WTC11 (cell line): ENCODE results near the gene PLEKHM3. TPM values are rescaled to one million over a fixed set of nuclear protein-coding genes. Genes with fewer than 3 reads are reported as not detected.

ENCODE experiments used
- ATAC-seq: fragments of 200-7000 bp; cut with Tn5 transposase; 2 replicates; pipeline ENCODE4 v1.10.0; 2021; ENCODE audit warnings: mild to moderate bottlenecking, moderate library complexity
- CTCF ChIA-PET: fragments of 300-600 bp; sonication (Branson Sonifier 250); formaldehyde crosslinking; loops from one replicate; lab custom pipeline; 2021; ENCODE audit warnings: antibody characterized with exemption; lab: Charles Lee
- POLR2A ChIA-PET: fragments of 350-600 bp; sonication (Branson Sonifier 250); formaldehyde crosslinking; loops from one replicate; lab custom pipeline; 2021; ENCODE audit warnings: antibody characterized with exemption; lab: Charles Lee
- DNase-seq: peaks from one replicate; pipeline ENCODE4 v3.0.0; 2021; ENCODE audit warnings: low spot score
- H3K27ac Mint-ChIP-seq: 2 replicates; pipeline ENCODE4 v1.8.0; 2021; ENCODE audit warnings: mixed read lengths
- H3K27me3 Mint-ChIP-seq: 2 replicates; pipeline ENCODE4 v1.8.0; 2021; ENCODE audit warnings: low read depth, mild to moderate bottlenecking, moderate library complexity, mixed read lengths
- H3K36me3 Mint-ChIP-seq: 2 replicates; pipeline ENCODE4 v1.8.0; 2021; ENCODE audit warnings: mixed read lengths
- H3K4me1 Mint-ChIP-seq: 2 replicates; pipeline ENCODE4 v1.8.0; 2022; ENCODE audit warnings: mixed read lengths
- H3K4me3 Mint-ChIP-seq: 2 replicates; pipeline ENCODE4 v1.8.0; 2021; ENCODE audit warnings: mild to moderate bottlenecking, moderate library complexity, mixed read lengths
- H3K9me3 Mint-ChIP-seq: 2 replicates; pipeline ENCODE4 v1.8.0; 2021; ENCODE audit warnings: mixed read lengths
- CBFB ChIP-seq: sonication (generic); formaldehyde crosslinking; IDR thresholded peaks from 2 replicates; pipeline ENCODE4 v1.8.1; 2022; ENCODE audit warnings: mild to moderate bottlenecking, low read depth, missing genetic modification reagents
- ETV6 ChIP-seq: sonication (generic); formaldehyde crosslinking; IDR thresholded peaks from 2 replicates; pipeline ENCODE4 v1.8.1; 2022; ENCODE audit warnings: mild to moderate bottlenecking, missing genetic modification reagents
- GRHL2 ChIP-seq: fragments of 250-450 bp; sonication (Bioruptor Pico); IDR thresholded peaks from 2 replicates; pipeline ENCODE4 v1.8.0; 2022; ENCODE audit warnings: mild to moderate bottlenecking, moderate library complexity; ENCODE audit not compliant: insufficient replicate concordance, severe bottlenecking
- KAT7 ChIP-seq: sonication (generic); formaldehyde crosslinking; IDR thresholded peaks from 2 replicates; pipeline ENCODE4 v1.8.1; 2023; ENCODE audit warnings: missing genetic modification reagents, mild to moderate bottlenecking, borderline replicate concordance
- MXD4 ChIP-seq: fragments of 250-450 bp; sonication (Bioruptor Pico); IDR thresholded peaks from 2 replicates; pipeline ENCODE4 v1.8.0; 2021; ENCODE audit warnings: mild to moderate bottlenecking, moderate library complexity, borderline replicate concordance
- SMAD3 ChIP-seq: sonication (generic); formaldehyde crosslinking; IDR thresholded peaks from 2 replicates; pipeline ENCODE4 v1.8.0; 2022; ENCODE audit warnings: missing genetic modification reagents, mild to moderate bottlenecking, borderline replicate concordance
- SOX15 ChIP-seq: fragments of 250-450 bp; sonication (Bioruptor Pico); IDR thresholded peaks from 2 replicates; pipeline ENCODE4 v1.9.0; 2021; ENCODE audit warnings: mild to moderate bottlenecking
- SP1 ChIP-seq: sonication (generic); formaldehyde crosslinking; conservative IDR thresholded peaks from 2 replicates; pipeline ENCODE4 v1.8.1; 2022; ENCODE audit warnings: missing genetic modification reagents
- TEAD4 ChIP-seq: sonication (generic); formaldehyde crosslinking; IDR thresholded peaks from 2 replicates; pipeline ENCODE4 v1.8.0; 2022; ENCODE audit warnings: mild to moderate bottlenecking, missing genetic modification reagents
- ZBTB21 ChIP-seq: sonication (generic); formaldehyde crosslinking; IDR thresholded peaks from 2 replicates; pipeline ENCODE4 v1.8.1; 2023; ENCODE audit warnings: mild to moderate bottlenecking, missing genetic modification reagents, borderline replicate concordance
- ZBTB43 ChIP-seq: sonication (generic); formaldehyde crosslinking; IDR thresholded peaks from 2 replicates; pipeline ENCODE4 v1.8.1; 2023; ENCODE audit warnings: mild to moderate bottlenecking, missing genetic modification reagents
- ZNF121 ChIP-seq: sonication (generic); formaldehyde crosslinking; IDR thresholded peaks from 2 replicates; pipeline ENCODE4 v1.8.0; 2023; ENCODE audit warnings: missing genetic modification reagents
- ZNF138 ChIP-seq: sonication (generic); formaldehyde crosslinking; conservative IDR thresholded peaks from 2 replicates; pipeline ENCODE4 v1.8.1; 2022; ENCODE audit warnings: mild to moderate bottlenecking, moderate library complexity, missing genetic modification reagents
- ZNF317 ChIP-seq: sonication (generic); formaldehyde crosslinking; IDR thresholded peaks from 2 replicates; pipeline ENCODE4 v1.8.1; 2023; ENCODE audit warnings: low read depth, mild to moderate bottlenecking, moderate library complexity, missing genetic modification reagents, borderline replicate concordance
- total RNA-seq: library from RNA; stranded (reverse); gene quantifications from 3 replicates; pipeline ENCODE4 v1.2.3, GENCODE V29; 2021
- TF ChIP-seq, protein P1 (sequence below): sonication (generic); formaldehyde crosslinking; IDR thresholded peaks from 2 replicates; pipeline ENCODE4 v1.8.1; 2023; ENCODE audit warnings: mild to moderate bottlenecking, moderate library complexity, missing genetic modification reagents
- TF ChIP-seq, protein P2 (sequence below): sonication (generic); formaldehyde crosslinking; IDR thresholded peaks from 2 replicates; pipeline ENCODE4 v1.8.0; 2022; ENCODE audit warnings: mild to moderate bottlenecking, missing genetic modification reagents
- TF ChIP-seq, protein P3 (sequence below): fragments of 250-450 bp; sonication (Bioruptor Pico); IDR thresholded peaks from 2 replicates; pipeline ENCODE4 v1.8.0; 2021; ENCODE audit warnings: mild to moderate bottlenecking
- TF ChIP-seq, protein P4 (sequence below): fragments of 250-450 bp; sonication (Bioruptor Pico); conservative IDR thresholded peaks from 2 replicates; pipeline ENCODE4 v1.9.0; 2021; ENCODE audit warnings: mild to moderate bottlenecking

PLEKHM3 gene
- total RNA-seq, 1 experiment from 2014 or later, result 5.8 TPM

DNA sequence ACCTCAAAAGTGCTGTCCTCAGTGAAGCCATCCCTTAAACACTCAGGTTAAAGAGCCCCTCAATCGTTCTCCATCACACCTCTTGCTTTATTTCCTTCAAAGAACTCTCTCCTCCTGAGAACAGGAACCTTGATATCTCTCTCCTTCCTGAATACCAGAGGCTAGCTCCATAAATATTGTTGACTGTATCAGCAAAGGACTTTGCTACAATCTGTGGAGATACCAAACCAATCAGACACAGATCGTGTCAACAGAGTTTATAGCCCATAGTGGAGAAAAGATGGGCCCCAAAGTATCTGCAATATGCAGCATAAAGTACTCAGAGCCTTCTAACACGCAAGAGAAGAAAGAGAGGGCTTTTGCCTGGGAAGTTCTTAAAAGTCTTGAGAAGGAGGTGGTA lies 36.4 kb downstream of the PLEKHM3 start (continued):
- TF ChIP-seq SP1 (CRISPR knock-in tag) (no peak), MXD4 (CRISPR knock-in tag) (no peak), ZNF138 (CRISPR knock-in tag) (no peak), ZNF317 (no peak), KAT7 (CRISPR knock-in tag) (no peak)

DNA sequence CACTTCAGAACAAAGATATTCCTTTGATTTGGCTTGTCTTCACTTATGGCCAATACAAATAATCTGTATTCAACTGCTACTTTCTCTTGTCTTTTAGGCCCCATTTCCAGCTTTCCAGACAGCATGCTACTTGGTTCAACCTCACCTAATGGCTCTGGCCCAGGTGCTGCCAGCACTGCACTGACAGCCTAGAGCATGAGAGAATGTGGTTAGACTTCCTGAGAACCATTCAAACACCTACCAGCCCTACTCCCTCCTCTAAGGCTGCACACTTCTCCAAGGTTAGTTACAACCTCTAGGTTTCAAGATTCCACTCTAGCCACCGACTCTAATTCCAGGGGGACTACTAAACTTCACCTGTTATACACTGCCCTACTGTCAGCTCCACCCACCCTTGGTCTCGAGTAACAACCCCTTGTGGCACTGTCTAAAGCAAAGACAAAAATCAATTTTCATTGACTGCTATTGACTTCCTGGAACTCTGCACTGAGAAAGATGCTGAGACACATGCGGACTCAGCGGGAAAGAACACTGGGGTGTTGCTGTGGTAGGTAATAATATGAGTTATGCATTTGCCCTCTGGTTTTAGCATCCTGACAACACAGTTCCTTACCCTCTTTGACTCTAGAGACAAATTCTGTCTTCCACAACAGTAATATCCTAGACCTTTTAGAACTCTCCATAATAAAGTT lies 38.2 kb downstream of the PLEKHM3 start:
- ChIA-PET CTCF (no interaction called here), POLR2A (no interaction called here)
- no peak for TF ChIP-seq ZNF121 (CRISPR knock-in tag)
- TF ChIP-seq CBFB (CRISPR knock-in tag), result no peak
- TF ChIP-seq, protein P1, sequence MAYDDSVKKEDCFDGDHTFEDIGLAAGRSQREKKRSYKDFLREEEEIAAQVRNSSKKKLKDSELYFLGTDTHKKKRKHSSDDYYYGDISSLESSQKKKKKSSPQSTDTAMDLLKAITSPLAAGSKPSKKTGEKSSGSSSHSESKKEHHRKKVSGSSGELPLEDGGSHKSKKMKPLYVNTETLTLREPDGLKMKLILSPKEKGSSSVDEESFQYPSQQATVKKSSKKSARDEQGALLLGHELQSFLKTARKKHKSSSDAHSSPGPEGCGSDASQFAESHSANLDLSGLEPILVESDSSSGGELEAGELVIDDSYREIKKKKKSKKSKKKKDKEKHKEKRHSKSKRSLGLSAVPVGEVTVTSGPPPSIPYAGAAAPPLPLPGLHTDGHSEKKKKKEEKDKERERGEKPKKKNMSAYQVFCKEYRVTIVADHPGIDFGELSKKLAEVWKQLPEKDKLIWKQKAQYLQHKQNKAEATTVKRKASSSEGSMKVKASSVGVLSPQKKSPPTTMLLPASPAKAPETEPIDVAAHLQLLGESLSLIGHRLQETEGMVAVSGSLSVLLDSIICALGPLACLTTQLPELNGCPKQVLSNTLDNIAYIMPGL (CRISPR knock-in tag), result no peak
- no peak for TF ChIP-seq SOX15 (CRISPR knock-in tag)
- TF ChIP-seq GRHL2, result no peak
- TF ChIP-seq, protein P2, sequence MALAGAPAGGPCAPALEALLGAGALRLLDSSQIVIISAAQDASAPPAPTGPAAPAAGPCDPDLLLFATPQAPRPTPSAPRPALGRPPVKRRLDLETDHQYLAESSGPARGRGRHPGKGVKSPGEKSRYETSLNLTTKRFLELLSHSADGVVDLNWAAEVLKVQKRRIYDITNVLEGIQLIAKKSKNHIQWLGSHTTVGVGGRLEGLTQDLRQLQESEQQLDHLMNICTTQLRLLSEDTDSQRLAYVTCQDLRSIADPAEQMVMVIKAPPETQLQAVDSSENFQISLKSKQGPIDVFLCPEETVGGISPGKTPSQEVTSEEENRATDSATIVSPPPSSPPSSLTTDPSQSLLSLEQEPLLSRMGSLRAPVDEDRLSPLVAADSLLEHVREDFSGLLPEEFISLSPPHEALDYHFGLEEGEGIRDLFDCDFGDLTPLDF (CRISPR knock-in tag), result no peak
- no peak for TF ChIP-seq ZBTB43
- TF ChIP-seq, protein P3, sequence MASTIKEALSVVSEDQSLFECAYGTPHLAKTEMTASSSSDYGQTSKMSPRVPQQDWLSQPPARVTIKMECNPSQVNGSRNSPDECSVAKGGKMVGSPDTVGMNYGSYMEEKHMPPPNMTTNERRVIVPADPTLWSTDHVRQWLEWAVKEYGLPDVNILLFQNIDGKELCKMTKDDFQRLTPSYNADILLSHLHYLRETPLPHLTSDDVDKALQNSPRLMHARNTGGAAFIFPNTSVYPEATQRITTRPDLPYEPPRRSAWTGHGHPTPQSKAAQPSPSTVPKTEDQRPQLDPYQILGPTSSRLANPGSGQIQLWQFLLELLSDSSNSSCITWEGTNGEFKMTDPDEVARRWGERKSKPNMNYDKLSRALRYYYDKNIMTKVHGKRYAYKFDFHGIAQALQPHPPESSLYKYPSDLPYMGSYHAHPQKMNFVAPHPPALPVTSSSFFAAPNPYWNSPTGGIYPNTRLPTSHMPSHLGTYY (CRISPR knock-in tag), result no peak
- no peak for TF ChIP-seq ZBTB21 (CRISPR knock-in tag)
- TF ChIP-seq SMAD3 (CRISPR knock-in tag), result no peak
- TF ChIP-seq, protein P4, sequence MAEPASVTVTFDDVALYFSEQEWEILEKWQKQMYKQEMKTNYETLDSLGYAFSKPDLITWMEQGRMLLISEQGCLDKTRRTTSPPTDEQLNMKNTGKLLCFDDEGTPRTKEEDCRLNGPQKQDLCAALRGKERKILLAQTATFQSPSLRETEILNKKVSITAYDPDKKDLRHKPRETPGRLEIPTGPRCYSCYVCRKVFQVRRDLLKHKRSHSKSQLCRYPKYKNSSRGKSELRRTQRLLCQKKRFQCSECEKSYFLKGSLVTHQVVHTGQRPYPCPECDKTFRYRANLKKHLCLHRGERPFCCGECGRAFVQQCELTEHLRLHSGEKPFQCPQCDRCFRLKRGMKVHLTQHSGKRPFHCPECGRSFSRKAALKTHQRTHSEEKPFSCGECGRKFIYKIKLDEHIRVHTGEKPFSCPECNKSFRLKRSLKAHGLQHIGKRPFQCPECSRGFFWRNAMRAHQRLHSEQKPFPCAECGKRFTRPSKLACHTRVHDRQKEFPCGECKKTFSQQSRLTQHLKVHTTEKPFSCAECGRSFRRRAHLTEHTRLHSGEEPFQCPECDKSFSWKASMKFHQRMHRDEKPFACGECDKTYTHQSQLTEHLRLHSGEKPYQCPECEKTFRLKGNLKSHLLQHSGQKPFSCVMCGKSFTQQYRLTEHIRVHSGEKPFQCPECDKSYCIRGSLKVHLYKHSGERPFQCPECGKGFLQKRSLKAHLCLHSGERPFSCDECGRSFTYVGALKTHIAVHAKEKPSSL (CRISPR knock-in tag), result no peak
- no peak for TF ChIP-seq TEAD4 (CRISPR knock-in tag)
- TF ChIP-seq ETV6 (CRISPR knock-in tag), result no peak
- H3K4me1 Mint-ChIP-seq, result no peaks in the 10 kb centered on the region
- no peak overlapping the region for H3K27ac Mint-ChIP-seq
- no peak overlapping the region for H3K4me3 Mint-ChIP-seq
- no peaks in the 10 kb centered on the region for H3K9me3 Mint-ChIP-seq
- H3K27me3 Mint-ChIP-seq, result no peaks in the 10 kb centered on the region
- no peaks in the 10 kb centered on the region for H3K36me3 Mint-ChIP-seq
- no peak for ATAC-seq
- DNase-seq, result no peak
